A549 treated with AZD9567 at 1 μM for 4 hours (cell line): ENCODE measurements around the gene GALNT3. TPM values are rescaled to one million over a fixed set of nuclear protein-coding genes. Genes with fewer than 3 reads are reported as not detected.

Experiments
- total RNA-seq: library from RNA; stranded (reverse); fragments of 200-300 nt; extraction: Qiagen RNA extraction; gene quantifications from 5 replicates; pipeline ENCODE4 v1.2.3, GENCODE V29; 2022; ENCODE audit not compliant: insufficient read depth

GALNT3 gene
- total RNA-seq: 0.07 TPM in 1 of 5 replicates, not detected in the others

DNA sequence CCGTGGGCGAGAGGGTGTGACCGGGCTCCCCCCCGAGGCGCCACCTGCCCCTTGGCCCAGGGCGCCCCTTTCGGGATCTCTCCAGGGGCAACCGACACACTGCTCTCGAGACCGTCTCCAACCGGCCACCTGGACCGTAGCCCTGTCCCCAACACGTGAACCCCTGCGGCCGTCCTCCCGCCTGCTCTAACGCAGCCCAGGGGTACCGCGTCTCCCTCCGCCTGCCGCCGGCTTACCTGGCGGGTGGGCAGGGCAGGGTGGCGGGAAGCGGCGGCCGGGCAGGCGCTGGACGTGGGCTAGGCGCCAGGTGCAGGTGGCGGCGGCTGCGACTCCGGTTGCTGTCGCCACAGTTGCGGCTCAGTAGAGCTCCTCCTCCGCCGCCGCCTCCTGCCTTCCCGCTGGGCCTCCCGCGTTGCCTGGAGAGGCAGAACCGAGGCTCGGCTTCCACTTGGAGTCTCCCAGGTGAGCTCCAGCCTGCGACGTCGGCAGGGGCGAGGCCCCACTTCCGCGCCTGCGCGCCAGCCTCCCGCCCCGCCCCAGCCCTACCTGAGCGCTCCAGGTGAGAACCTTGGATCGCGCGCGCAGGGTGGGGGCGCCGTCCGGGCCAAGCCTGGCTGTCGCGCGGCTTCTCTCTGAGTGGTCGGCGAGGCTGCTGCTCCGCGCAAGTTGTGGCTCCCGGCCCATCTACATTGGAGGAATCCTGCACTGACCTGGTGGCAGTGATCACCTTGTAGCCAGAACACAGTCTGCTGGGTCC, at the start of gene GALNT3:
Gene GALNT3, minus strand, starts transcription at position 469 of the 757 bp plus-strand sequence. CDS start 23,547 bp downstream, outside the sequence.

Other genes starting within 250 kb of the GALNT3 start
- gene TTC21B, start 159.5 kb upstream of the GALNT3 start, total RNA-seq: 4.1 to 17.3 TPM (median 4.6 TPM) in 5 replicates